D341Med (cell line): ENCODE results near the gene MAD2L1.

Experiments used
- DNase-seq: peaks from one replicate; pipeline ENCODE4 v3.0.0; 2012; ENCODE audit warnings: low spot score

The MAD2L1 gene

DNA sequence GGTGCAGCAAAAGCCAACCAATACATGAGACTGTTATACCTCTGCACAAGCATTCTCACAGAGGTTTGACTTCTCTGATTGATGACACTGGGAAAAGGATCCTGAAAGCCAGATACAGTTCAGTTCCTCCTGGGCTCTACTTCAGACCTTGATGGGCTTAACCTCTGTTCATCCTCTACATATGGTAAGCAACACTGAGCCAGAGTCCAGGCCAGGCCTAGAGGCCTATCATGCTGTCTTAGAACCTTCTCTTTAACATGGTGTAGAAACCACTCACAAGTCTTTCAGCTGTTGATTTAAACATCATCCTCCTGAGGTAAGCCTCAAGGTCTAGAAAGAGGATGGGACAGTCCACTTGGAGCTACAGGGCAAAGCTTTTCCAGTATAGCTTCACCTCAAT lies 9.2 kb downstream of the MAD2L1 start:
- DNase-seq: no peak

DNA sequence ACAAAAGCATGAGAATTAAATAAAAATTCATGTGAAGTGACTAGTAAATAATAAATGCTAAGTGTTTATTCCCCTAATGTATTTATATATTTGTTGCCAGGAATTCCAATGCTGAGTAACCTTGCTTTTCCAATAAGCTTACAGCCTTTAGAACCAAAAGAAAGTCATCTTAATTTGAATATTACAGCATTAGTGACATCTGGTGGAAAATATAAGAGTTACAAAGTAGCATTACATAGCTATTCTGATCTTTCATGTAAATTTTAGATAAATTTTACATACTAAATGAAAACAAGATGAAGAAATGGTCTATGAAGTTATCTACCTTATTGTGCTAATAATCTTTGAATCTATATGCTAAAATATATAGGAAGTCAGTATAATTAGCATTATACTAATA lies 10.4 kb downstream of the MAD2L1 start:
- DNase-seq: no peak

DNA sequence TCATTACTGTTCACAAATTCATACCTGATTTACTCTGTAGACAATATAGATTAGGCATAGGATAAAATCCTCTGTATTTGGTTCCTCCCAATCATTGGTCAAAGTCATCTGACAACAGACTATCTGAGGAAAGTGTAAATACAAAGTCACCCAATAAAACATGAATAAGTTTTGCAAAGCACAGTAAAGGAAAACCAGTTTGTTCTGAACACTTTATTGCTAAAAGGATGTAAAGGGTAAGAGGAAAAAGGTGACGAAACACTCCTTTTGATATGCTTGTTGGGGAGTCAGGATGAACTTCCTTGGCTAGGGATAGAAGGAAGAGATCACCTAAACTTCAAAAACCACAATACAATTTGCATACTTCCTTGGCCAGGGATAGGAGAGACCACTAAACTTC lies 10.9 kb downstream of the MAD2L1 start:
- DNase-seq: no peak

DNA sequence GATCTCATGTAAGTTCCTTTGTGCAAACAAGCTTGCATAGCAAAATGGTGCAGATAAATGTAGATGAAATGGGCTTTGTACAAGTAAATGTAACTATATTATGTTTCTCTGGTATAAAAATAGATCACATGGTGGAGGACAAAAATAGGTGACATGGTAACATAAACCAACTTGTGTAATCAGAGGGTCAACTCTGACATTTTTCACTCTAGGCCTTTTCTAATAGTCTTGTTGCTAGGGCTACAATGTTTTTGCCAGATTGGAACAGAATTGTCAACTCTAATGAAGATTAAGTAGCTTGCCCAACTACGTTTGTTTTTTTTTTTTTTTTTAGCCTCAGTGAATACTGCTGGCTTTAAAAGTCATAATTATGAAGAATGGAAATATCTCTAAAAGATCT lies 11.5 kb downstream of the MAD2L1 start:
- DNase-seq: no peak

DNA sequence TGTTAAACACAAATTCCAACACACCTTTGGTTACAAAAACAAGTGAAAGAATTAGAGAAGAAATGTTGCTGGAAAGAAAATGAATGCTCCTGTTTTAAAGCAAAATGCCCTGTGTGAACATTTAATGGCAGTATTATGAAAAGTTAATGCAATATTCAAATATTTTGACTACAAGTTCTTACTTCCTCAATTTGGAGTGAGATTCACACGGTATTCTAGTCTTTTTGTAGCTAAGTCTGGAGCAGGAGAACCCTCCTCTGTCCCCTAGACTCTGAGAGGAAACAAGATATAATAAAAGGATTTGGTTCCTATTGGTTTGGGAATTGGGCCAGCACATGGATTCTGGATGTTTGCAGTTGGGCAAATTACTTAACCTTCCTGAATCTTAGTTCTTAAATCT lies 12.7 kb downstream of the MAD2L1 start:
- DNase-seq: no peak

DNA sequence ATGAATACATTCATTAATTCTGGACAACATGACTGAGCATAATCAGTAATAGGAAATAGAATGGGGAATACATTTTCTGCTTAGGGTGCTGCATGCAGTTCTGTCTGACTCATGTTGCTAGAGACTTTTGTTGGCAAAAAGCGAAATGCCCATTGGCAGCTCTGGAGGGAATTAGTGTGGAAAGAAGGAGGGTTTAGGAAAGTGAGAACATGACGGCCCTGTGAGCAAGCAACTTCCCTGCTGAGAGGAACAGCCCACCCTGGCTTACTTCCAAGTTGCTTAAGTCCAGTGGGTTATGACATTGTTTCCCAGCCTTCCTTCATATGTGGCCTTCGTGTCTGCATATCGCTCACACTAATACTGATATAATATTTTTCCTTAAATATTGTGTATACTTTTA lies 13.8 kb downstream of the MAD2L1 start:
- DNase-seq: peak; percentile 30

DNA sequence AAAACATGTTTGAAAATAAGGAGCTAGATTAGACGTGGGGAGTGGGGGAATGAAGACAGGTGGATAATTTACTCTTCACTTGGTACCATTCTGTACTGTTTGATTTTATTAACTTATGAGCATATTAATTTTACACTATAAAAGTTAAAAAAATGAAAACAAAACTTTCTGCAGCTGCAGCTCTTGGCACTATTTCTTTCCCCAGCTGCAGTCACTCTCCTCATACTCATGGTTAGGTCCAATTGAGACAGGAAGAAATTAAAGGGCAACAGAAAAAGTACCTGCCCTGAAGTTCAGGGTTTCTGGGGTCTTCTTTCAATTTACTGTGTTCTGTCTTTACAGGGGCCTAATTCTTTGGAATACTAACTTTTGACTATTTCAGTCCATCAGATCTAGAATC lies 15.4 kb downstream of the MAD2L1 start:
- DNase-seq: no peak

DNA sequence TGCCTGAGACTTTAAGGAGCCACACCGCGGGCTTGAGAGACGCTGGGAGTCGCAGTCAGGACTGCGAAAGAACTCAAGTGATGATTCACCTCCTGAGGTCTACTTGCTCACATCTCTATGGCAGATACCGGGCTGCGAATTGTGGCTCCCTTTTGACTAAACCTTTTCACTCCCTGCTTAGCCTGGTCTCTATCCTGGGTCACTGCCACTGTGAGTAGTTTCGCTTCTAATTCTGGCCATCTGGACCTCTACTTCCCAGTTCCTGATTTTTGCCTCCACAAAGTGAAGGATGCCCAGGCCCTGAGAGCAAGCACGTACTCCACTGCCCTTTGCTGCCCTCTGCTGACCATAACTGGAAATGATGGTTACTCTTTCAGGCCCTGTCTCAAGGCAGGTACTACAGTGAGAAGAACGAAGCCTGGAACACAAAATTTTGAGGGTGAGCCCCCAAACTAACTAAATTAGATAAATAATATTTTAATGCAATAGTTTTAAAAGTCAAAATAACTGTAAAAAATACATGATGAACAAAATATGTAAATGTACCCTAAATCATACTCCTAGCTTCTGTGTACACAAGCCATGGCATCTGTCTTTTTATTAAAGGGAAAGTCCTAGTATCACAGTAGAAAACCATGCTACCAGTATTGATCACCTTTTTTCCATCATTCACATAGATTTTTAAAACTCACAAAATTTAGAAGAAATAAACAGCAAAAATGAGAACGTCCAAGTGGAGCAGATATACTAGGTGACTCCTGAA lies 16.7 kb downstream of the MAD2L1 start:
- peak; percentile 75 for DNase-seq

DNA sequence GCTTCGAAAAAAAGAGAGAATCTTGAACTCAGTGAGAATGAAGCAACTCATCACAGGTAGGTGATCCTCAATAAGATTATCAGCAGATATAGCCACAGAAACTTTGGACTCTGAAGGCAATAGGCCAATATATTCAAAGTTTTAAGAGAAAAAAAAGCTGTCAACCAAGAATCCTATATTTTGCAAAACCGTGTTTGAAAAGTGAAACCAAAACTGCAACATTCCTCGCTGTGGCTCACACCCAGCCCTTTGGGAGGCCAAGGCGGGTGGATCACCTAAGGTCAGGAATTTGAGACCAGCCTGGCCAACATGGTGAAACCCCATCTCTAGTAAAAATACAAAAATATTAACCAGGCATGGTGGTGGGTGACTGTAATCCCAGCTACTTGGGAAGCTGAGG lies 22.8 kb downstream of the MAD2L1 start:
- no peak for DNase-seq

DNA sequence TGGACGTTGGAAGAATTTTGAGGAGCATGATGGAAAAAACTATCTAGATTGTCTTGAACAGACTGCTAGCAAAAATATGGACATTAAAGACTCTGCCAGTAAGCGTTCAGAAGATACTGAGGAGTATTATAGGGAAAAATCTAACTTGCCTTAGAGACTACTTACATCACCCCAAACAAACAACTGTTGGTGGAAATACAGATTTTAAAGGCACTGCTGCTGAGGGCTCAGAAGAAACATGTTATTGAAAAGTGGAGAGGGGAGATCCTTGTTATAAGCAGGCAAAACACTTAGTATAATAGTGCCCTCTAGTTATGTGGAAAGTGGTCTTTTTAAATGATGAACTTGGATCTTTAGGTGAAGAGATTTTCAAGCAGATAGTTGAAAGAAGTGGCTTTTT lies 29.2 kb downstream of the MAD2L1 start:
- DNase-seq: no peak

DNA sequence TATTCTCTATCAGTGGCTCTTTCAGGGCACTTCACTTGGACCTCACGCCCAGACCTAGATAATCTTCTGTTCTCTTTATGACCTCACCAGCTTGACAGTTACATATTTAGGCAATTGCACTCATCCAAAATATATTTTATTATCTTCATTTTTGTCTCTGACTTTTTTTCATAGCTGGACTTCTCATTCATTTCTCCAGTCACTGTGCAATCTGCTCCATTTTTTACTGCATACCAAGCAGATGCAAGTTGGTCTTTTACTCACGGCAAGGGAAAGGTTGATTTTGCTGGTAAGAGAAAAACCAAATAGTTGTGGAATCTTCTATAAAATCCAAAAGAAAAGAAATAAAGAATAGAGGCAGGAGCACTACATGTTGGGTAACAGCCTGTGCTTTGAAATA lies 31.7 kb downstream of the MAD2L1 start:
- DNase-seq: no peak

DNA sequence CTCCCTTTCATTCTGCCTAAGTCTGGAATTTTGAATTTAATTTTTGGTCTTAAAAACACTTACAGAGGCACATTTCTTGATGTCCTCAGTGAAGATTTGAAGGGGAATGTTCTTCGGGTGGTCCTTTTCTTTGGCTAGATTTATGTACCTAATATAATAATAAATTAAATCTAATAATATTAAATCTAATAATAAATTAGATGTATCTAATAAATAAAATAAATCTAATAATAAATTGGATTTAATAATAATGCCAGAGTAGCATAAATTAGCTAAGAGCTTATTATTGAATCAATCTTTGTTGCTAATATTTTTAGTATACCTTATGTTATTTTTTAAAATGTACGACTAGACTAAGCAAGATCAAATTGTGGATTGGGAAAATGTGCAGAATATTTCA lies 39.8 kb downstream of the MAD2L1 start:
- DNase-seq: no peak

DNA sequence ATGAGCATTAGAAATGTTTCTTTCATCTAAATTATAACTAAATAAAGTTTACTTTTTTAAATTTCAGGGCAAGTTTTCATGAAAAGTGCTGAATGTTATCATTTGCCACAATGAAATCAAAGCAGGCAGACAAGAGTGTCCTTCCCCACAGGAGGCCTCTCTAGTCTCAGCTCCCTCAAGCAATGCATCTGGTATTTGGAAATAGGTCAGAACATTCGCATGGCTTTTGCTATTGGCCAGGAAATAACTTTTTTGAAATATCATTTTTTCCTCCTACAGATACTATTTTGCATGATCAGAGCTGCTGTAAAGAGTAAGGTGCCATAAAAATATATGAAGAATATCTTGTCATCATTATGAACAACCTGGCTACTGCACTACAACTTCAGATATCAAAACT lies 41.1 kb downstream of the MAD2L1 start:
- DNase-seq: no peak

DNA sequence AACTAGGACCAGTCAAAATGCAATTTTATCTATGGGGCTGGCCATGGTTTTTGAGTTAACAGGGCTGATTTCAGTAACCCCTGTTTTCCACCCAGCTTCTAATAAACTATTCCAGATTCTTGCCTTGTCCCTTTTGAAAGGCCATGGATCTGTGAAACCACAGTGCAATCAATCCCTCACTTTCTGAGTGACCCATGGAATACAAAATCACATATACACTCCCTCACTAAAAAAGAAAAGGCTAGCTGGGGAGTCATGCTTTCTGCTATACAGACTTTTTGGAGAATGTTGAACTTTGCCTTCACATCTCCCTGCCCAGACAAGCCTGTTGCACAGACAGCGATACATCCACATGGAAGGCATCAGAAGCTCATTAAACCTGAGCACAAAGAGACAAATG lies 47.9 kb downstream of the MAD2L1 start:
- no peak for DNase-seq

DNA sequence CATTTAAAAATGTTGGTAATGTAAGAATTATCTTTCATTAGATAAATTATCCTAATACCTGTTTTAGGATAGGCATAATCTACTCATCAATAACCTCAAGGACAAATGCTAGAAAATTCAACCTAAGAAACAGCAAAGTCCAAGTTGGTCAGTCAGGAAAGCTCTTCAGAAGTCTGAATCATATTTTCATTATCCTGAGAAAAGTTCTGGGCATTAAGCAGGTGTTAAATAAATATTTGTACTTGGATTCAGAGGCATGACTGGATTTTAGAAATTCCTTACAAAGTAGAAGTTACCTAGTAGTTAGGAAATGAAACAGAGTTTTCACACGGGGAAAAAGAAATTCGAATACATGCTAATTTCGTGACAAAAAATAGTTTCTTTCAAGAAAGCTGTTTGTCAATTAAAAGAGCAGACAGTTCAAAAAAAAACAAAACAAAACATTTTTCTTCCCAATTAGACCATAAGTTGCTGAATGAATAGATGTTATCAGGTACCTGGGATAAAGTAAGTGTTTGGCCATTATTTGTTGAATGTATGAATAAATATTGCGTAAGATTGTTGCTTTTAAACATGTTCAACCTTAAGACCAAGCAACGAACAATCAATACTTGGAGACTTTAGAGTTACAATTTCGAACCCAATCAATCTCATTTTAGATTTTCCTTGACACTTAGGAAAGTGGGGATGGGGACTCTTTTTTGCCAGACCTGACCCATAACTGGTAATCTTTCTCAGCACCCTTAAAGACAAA lies 48.5 kb downstream of the MAD2L1 start:
- no peak for DNase-seq

DNA sequence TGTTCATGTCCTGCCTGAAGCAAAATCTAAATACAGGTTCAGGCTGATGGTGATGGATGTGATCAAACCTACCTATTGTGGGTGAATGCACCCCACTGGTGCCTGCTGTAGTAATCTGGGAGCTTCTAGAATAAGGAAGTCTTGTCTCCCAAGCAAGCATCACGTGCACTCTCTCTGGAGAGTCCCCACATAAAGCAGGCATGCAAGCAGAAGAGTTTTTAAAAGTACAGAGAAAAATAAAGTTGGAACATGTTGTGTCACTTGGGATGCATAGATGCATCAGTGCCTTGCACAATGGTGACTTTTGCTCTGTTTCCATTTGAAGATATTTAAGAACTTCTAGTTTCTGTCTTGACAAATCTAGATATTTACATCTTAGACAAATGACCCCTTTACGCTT lies 54.9 kb downstream of the MAD2L1 start:
- DNase-seq: no peak

DNA sequence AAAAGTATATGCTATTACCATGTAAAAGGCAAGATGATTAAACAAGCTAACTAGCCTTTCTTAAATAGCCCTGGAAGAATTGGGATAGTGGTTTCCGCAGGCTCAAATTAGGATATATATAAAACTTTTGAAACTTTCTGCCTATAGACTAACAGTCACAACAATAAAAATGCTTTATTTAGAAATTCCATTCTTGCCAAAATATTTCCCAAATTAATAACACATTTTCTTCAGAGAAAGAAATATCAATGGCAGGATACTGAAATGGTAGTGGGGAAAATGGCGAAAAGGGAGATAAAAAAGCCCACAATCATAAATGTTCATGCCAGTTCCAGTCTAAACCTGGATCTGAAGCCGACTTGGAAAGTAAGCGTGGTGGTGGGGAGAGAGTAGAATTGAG lies 56.0 kb downstream of the MAD2L1 start:
- no peak for DNase-seq

DNA sequence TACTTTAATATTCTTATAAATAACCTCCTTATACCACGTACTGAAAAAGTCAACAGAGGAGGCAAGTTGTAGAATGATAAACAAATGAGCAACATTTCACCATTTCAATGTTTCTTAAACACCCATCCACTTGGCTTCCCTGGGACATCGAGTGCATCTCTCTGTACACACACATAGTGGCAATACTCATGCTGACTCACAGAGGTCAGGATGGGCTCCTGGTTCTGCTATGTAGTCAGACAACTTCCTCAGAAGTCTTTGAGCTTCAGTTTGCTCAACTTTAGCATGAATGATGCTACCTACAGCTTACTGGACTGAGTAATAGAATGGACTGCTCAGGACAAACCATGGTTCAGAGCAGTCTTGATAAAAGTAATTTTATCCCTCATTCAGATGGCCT lies 56.9 kb downstream of the MAD2L1 start:
- DNase-seq: no peak

DNA sequence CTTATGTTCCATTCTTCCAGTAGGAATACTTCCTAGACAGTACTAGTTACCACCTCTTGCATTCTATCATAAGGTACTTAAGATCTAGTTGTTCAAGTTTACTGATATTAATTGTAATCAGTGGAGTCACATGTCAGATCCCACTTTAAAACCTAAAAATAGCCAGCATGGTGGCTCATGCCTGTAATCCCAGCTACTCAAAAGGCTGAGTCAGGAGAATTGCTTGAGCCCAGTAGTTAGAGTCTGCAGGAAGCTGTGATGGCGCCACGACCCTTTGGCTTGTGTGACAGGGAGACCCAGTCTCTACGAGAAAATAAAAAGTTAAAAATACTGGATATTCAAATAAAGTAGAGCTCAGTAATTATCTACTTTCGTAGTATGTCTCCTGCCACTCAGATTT lies 57.7 kb downstream of the MAD2L1 start:
- DNase-seq: no peak

DNA sequence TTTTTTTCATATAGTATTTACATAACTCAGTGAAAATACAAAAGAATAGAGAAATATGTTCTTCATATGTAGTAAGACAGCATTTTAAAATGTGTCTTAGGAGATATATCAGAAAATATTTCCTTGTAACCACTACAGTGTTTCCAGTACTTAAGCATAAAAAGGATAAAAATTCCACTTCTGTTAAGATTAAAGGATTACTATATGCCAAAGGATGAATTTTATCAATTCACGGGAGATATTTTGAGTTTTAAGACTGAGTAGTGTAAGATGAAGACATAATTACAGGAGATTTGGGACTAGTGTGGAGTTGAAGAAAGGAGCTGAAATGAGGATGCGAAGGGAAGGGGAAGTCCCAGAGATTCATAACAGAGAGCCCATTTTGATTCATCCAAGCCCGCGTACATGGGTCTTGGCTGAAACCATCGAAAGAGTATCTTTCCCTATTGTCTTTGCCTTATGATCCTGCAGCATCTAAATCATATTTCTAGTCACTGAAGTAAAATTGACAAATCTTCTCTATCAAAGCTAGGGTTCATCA lies 58.7 kb downstream of the MAD2L1 start:
- no peak for DNase-seq

DNA sequence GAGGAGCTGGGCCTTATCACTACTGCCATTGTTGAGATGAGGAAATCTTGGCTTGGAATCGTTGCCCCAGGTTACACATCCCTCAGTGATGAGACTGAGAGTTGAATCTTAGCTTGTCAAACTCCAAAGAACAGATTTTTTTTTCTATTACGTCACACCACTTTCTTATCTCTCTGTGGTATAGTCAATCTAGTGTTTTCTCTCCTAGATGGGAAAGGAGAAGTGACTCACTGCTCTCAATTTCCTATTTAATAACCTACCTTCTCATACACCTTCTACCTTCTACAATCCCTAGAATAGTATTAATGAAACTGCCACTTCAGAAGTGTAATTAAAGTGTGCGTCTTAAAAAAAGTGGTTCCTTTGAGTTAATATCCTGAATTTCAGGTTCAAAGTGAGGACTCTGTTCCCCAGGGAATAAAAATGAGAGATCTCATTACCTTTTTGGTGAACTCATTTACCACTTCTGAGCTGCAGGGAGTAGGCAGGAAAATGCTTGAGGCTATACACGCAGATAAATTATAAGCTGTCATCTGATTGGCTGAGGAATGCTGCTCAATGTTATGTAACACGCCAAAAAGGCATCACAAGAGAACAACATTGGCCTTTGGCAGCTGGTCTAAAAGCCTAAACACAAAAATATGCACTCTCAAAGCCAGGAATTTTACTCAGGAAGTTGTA lies 59.3 kb downstream of the MAD2L1 start:
- DNase-seq: no peak
